Measurements from ENCODE around the gene PPIG. TPM values are rescaled to one million over a fixed set of nuclear protein-coding genes. Genes with fewer than 3 reads are reported as not detected.
"Not testable (repeated sequence)": the region's sequence is repeated elsewhere in the genome, so short reads cannot be mapped to it uniquely, and the experiment has no call there.

The PPIG gene
- total RNA-seq, 4 donors from 2014 or later = 26.1 to 53.8 (median 37.1) TPM

- Histone ChIP-seq H3K27me3 (no peaks in the 10 kb centered on the region), H3K4me1 (no peaks in the 10 kb centered on the region), H3K9me3 (no peaks in the 10 kb centered on the region), H3K36me3 (peaks cover 0 to 23% (median 0%) of the 10 kb centered on the region in 3 donors), H3K4me3 (no peak overlapping the region), H3K27ac (no peak overlapping the region)
- no peak for TF ChIP-seq CTCF (IDR thresholded peaks at IDR 0.05)
- no peak for TF ChIP-seq EP300 (IDR thresholded peaks at IDR 0.05)
- TF ChIP-seq POLR2A (IDR thresholded peaks at IDR 0.05) = no peak
- DNase-seq (ENCODE audit: low spot score in 2 of 2) = no peak
- WGBS, 2 donors = 92 to 96% methylated on average over 1 of the region's 1 CpG
These were observed 22.8 kb upstream of the PPIG start for GRCh38 chr2:169561364-169561763.

- not testable (repeated sequence) for DNase-seq (ENCODE audit: low spot score in 2 of 2); H3K27ac ChIP-seq; H3K4me1 ChIP-seq; H3K9me3 ChIP-seq; H3K27me3 ChIP-seq; H3K4me3 ChIP-seq
- H3K36me3 ChIP-seq = peaks cover 0 to 18% (median 0%) of the 10 kb centered on the region in 3 donors
- 94 to 98% methylated on average over 5 of the region's 5 CpGs for WGBS, 2 donors
These were observed 22.1 kb upstream of the PPIG start for GRCh38 chr2:169562084-169562483.

- no peak for DNase-seq (ENCODE audit: low spot score in 2 of 2)
- 86 to 92% methylated on average over 2 of the region's 2 CpGs for WGBS, 2 donors
- TF ChIP-seq CTCF (IDR thresholded peaks at IDR 0.05) (no peak), EP300 (IDR thresholded peaks at IDR 0.05) (no peak), POLR2A (IDR thresholded peaks at IDR 0.05) (no peak)
- H3K9me3 ChIP-seq = no peaks in the 10 kb centered on the region
- H3K4me3 ChIP-seq = no peak overlapping the region
- peaks cover 0 to 18% (median 0%) of the 10 kb centered on the region in 3 donors for H3K36me3 ChIP-seq
- no peaks in the 10 kb centered on the region for H3K4me1 ChIP-seq
- no peak overlapping the region for H3K27ac ChIP-seq
- no peaks in the 10 kb centered on the region for H3K27me3 ChIP-seq
These were observed 21.6 kb upstream of the PPIG start for GRCh38 chr2:169562519-169562918.

- Histone ChIP-seq H3K27ac (no peak overlapping the region), H3K4me1 (no peaks in the 10 kb centered on the region), H3K4me3 (no peak overlapping the region), H3K9me3 (no peaks in the 10 kb centered on the region), H3K27me3 (no peaks in the 10 kb centered on the region), H3K36me3 (peaks cover 0 to 7% (median 0%) of the 10 kb centered on the region in 3 donors)
- TF ChIP-seq POLR2A (IDR thresholded peaks at IDR 0.05) (no peak), CTCF (IDR thresholded peaks at IDR 0.05) (no peak), EP300 (IDR thresholded peaks at IDR 0.05) (no peak)
- 95 to 100% methylated on average over 1 of the region's 1 CpG for WGBS, 2 donors
- DNase-seq (ENCODE audit: low spot score in 2 of 2) = no peak
These were observed 18.5 kb upstream of the PPIG start for GRCh38 chr2:169565686-169566085.

GRCh38 chr2:169569948-169570347 is 14.2 kb upstream of the PPIG start:
- Histone ChIP-seq H3K27ac (no peak overlapping the region), H3K27me3 (no peaks in the 10 kb centered on the region), H3K36me3 (no peaks in the 10 kb centered on the region), H3K4me3 (no peak overlapping the region), H3K4me1 (peaks cover 0 to 18% (median 6%) of the 10 kb centered on the region in 4 donors), H3K9me3 (no peaks in the 10 kb centered on the region)
- DNase-seq (ENCODE audit: low spot score in 2 of 2) = no peak
- no peak for TF ChIP-seq CTCF (IDR thresholded peaks at IDR 0.05)
- no peak for TF ChIP-seq POLR2A (IDR thresholded peaks at IDR 0.05)
- TF ChIP-seq EP300 (IDR thresholded peaks at IDR 0.05) = no peak
- 86 to 88% methylated on average over 2 of the region's 2 CpGs for WGBS, 2 donors

GRCh38 chr2:169570752-169571151 is 13.4 kb upstream of the PPIG start:
- not testable (repeated sequence) for DNase-seq (ENCODE audit: low spot score in 2 of 2); H3K27me3 ChIP-seq; H3K9me3 ChIP-seq; H3K27ac ChIP-seq; H3K4me3 ChIP-seq; H3K36me3 ChIP-seq
- WGBS, 2 donors = 95 to 97% methylated on average over 4 of the region's 4 CpGs
- peaks cover 0 to 18% (median 6%) of the 10 kb centered on the region in 4 donors for H3K4me1 ChIP-seq

All from tibial nerve (tissue), 4 donors.